Subcutaneous adipose tissue (tissue), 4 donors: Measurements from ENCODE around the gene SMAGP. TPM values are rescaled to one million over a fixed set of nuclear protein-coding genes. Genes with fewer than 3 reads are reported as not detected.

Experiments
- CTCF ChIP-seq: fragments of 450-650 bp; IDR thresholded peaks from one replicate; pipeline ENCODE4 v1.5.1; 2016; ENCODE audit warnings: low read depth, mild to moderate bottlenecking, control low read depth, antibody characterized with exemption, moderate library complexity
- total RNA-seq, 4 donors: library from RNA; depleted of rRNA; stranded (reverse); fragments of >200 nt; gene quantifications; one replicate each; pipeline ENCODE4 v1.1.0, GENCODE V29; 2016

The SMAGP gene
- total RNA-seq, 4 donors from 2014 or later = 2.9 to 11.9 (median 3.5) TPM

- no peak for TF ChIP-seq CTCF
Observed at GRCh38 chr12:51264297-51264696, 5.9 kb downstream of the SMAGP start.

GRCh38 chr12:51263341-51263740 lies 6.9 kb downstream of the SMAGP start:
- no peak for TF ChIP-seq CTCF

GRCh38 chr12:51262758-51263177 lies 7.4 kb downstream of the SMAGP start:
- TF ChIP-seq CTCF = no peak

- TF ChIP-seq CTCF = no peak
Observed at GRCh38 chr12:51254536-51254935, 15.7 kb downstream of the SMAGP start.

- no peak for TF ChIP-seq CTCF
Observed at GRCh38 chr12:51253276-51253675, 16.9 kb downstream of the SMAGP start.

GRCh38 chr12:51247523-51248206 lies 22.6 kb downstream of the SMAGP start:
- no peak for TF ChIP-seq CTCF

GRCh38 chr12:51246254-51246853 lies 23.9 kb downstream of the SMAGP start:
- TF ChIP-seq CTCF = no peak
